ENCODE results near the gene ARL11. TPM values are rescaled to one million over a fixed set of nuclear protein-coding genes. Genes with fewer than 3 reads are reported as not detected.

Gene ARL11
- total RNA-seq, 2 experiments from 2014 or later, result 0.29 to 0.61 TPM

GRCh38 chr13:49664606-49665005 lies 36.3 kb downstream of the ARL11 start:
- Mint-ChIP-seq H3K9me3 (no peaks in the 10 kb centered on the region), H3K36me3 (ENCODE audit: low read depth) (peaks cover 19% of the 10 kb centered on the region), H3K4me3 (no peak overlapping the region), H3K27me3 (no peaks in the 10 kb centered on the region), H3K27ac (no peak overlapping the region), H3K4me1 (ENCODE audit: low read depth) (no peaks in the 10 kb centered on the region)
- ChIA-PET CTCF (no interaction called here), POLR2A (no interaction called here)
- no peak for ATAC-seq
- intact Hi-C loops (cut with micrococcal nuclease), result no loop called here
- no peak for TF ChIP-seq CTCF (IDR thresholded peaks at IDR 0.05)
- no peak for DNase-seq

DNA sequence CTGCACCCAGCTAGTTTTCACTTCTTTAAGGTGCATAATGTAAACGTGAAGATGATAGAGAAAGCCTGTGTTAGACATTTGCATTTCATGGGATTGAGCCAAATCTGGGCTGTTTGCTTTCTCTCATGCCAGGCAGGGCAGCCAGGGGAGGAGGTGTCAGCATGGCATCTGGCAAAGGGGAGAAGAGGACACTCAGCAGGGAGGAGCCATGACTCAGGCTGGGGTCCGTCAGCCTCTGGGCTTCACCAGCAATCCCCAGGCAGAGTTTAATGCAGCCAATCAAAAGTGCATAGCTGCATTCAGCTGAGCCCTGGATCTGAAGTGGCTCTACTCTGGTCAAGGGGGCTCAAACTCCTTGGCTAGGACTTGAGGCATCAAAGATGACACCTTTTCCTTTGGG lies 39.5 kb downstream of the ARL11 start:
- Mint-ChIP-seq H3K9me3 (no peaks in the 10 kb centered on the region), H3K27ac (no peak overlapping the region), H3K4me1 (ENCODE audit: low read depth) (no peaks in the 10 kb centered on the region), H3K4me3 (no peak overlapping the region), H3K27me3 (no peaks in the 10 kb centered on the region), H3K36me3 (ENCODE audit: low read depth) (peaks cover 16% of the 10 kb centered on the region)
- no peak for TF ChIP-seq CTCF (IDR thresholded peaks at IDR 0.05)
- POLR2A ChIA-PET, result no interaction called here
- DNase-seq (no peak), ATAC-seq (no peak)
- intact Hi-C loops (cut with micrococcal nuclease), result no loop called here
- CTCF ChIA-PET, result no interaction called here

- intact Hi-C loops (cut with micrococcal nuclease), result loop anchor here (5.0 kb wide), 1 partner anchor 177 kb away; no protein-coding TSS in a partner anchor
- ChIA-PET CTCF (interaction anchor here (0.7 to 1.5 kb wide), 7 partner anchors 10 to 176 kb away, joined by 3 to 7 read pairs (median 3); no protein-coding TSS in a partner anchor), POLR2A (interaction anchor here (1.0 kb wide), 1 partner anchor 123 kb away, joined by 3 read pairs; the partner anchor contains the start of gene KPNA3)
These were observed 41.5 kb downstream of the ARL11 start for GRCh38 chr13:49669735-49670309.

DNA sequence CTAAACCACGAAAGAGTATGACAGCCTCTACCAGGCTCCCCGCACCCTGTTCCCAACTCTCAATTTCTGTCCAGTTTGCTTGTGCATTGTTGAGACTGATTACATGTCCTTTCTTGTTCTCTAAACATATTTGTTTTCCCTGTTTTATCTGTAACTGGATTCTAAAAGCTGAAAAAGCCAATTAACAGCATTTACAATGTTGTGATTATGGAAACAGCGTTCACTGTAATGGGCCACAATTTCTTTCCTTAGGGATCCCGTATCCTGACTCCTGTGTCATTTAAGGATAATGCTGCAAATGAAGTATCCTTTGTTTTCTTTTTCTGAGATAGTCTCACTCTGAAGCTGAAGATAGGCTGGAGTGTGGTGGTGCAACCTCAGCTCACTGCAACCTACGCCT lies 42.5 kb downstream of the ARL11 start:
- H3K4me1 Mint-ChIP-seq (ENCODE audit: low read depth), result no peaks in the 10 kb centered on the region
- intact Hi-C loops (cut with micrococcal nuclease), result loop anchor here (5.0 kb wide), 1 partner anchor 176 kb away; no protein-coding TSS in a partner anchor
- TF ChIP-seq CTCF (IDR thresholded peaks at IDR 0.05), result no peak
- H3K27ac Mint-ChIP-seq, result no peak overlapping the region
- DNase-seq (no peak), ATAC-seq (no peak)
- no peaks in the 10 kb centered on the region for H3K9me3 Mint-ChIP-seq
- H3K4me3 Mint-ChIP-seq, result no peak overlapping the region
- H3K27me3 Mint-ChIP-seq, result no peaks in the 10 kb centered on the region
- POLR2A ChIA-PET, result interaction anchor here (0.8 to 1.4 kb wide), 3 partner anchors 14 to 122 kb away, joined by 3 read pairs; partner anchors contain the start of gene KPNA3
- H3K36me3 Mint-ChIP-seq (ENCODE audit: low read depth), result peaks cover 14% of the 10 kb centered on the region
- CTCF ChIA-PET, result interaction anchor here (0.8 to 1.5 kb wide), 5 partner anchors 9 to 175 kb away, joined by 3 to 7 read pairs (median 3); no protein-coding TSS in a partner anchor

More at GRCh38 chr13:49669735-49670309, 41.5 kb downstream of the ARL11 start:
- peak; percentile 64 for TF ChIP-seq CTCF (IDR thresholded peaks at IDR 0.05)
- no peak overlapping the region for H3K4me3 Mint-ChIP-seq
- peak; percentile 61 for ATAC-seq
- DNase-seq, result peak; percentile 41
- H3K27ac Mint-ChIP-seq, result no peak overlapping the region
- peaks cover 16% of the 10 kb centered on the region for H3K36me3 Mint-ChIP-seq (ENCODE audit: low read depth)
- no peaks in the 10 kb centered on the region for H3K4me1 Mint-ChIP-seq (ENCODE audit: low read depth)
- no peaks in the 10 kb centered on the region for H3K9me3 Mint-ChIP-seq
- no peaks in the 10 kb centered on the region for H3K27me3 Mint-ChIP-seq

DNA sequence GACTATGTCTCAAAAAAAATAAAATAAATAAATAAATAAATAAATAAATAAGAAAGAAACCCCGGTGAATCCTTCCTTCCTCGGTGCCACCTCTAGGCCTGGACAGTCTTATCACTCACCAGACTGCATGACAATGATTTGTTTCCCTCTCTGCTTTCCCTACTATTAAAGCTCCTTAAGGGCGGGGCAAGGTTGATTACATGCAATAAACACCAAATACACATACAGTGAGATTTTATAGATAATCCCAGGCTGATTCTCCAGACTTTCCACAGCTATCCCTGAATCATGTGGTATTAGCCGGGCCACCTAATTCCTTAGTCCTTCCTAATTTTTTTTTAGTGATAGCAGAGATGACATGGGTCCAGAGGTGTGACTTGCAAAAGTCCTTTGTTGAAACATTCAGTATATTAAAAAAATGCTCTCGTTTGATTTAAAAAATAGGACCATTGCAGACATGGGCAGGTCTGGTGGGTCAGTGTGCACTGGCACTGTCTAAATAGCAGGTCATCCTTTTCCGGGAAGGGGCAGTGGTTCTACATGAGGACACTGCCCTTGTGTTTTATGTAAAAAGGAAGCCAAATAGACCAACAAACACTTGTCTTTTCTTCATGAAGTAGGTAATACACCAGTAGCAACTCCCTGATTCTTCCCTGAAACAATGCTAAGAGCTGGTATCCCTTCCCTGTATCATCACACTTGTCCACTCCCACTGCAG lies 48.4 kb downstream of the ARL11 start:
- Mint-ChIP-seq H3K36me3 (ENCODE audit: low read depth) (peaks cover 13% of the 10 kb centered on the region), H3K9me3 (no peaks in the 10 kb centered on the region), H3K27me3 (no peaks in the 10 kb centered on the region), H3K4me1 (ENCODE audit: low read depth) (peaks cover 4% of the 10 kb centered on the region), H3K27ac (no peak overlapping the region), H3K4me3 (no peak overlapping the region)
- CTCF ChIA-PET, result no interaction called here
- ATAC-seq (no peak), DNase-seq (no peak)
- no peak for TF ChIP-seq CTCF (IDR thresholded peaks at IDR 0.05)
- POLR2A ChIA-PET, result no interaction called here
- intact Hi-C loops (cut with micrococcal nuclease), result no loop called here

Data from activated CD8-positive, alpha-beta T cell treated with anti-CD3 and anti-CD28 coated beads for 36 hours (primary cell).